GM23338 (cell line): ENCODE data around the gene UBE2I. TPM values are rescaled to one million over a fixed set of nuclear protein-coding genes. Genes with fewer than 3 reads are reported as not detected.

ENCODE experiments used
- ATAC-seq: fragments of 200-7000 bp; cut with Tn5 transposase; 3 replicates; pipeline ENCODE4 v1.9.1; 2020
- DNase-seq: peaks from one replicate; pipeline ENCODE4 v3.0.0-alpha.2; 2015; ENCODE audit warnings: low spot score
- H2AFZ ChIP-seq: fragments of 200-600 bp; sonication (generic); 2 replicates; pipeline ENCODE4 v1.8.0; 2016; ENCODE audit warnings: antibody characterized with exemption, mild to moderate bottlenecking, moderate library complexity
- H3F3A ChIP-seq: fragments of 200-600 bp; sonication (generic); replicated peaks from 2 replicates; pipeline ENCODE4 v1.8.0; 2017; ENCODE audit warnings: antibody characterized with exemption, mixed run types, low read depth
- H3K27ac ChIP-seq: fragments of 200-600 bp; sonication (generic); 2 replicates; pipeline ENCODE4 v1.6.1; 2016; ENCODE audit warnings: low read depth
- H3K27me3 ChIP-seq: fragments of 200-600 bp; sonication (generic); 2 replicates; pipeline ENCODE4 v1.8.0; 2016; ENCODE audit warnings: mild to moderate bottlenecking, mixed run types, moderate library complexity; ENCODE audit not compliant: insufficient read depth
- H3K36me3 ChIP-seq: fragments of 200-600 bp; sonication (generic); 2 replicates; pipeline ENCODE4 v1.8.0; 2016; ENCODE audit warnings: mild to moderate bottlenecking; ENCODE audit not compliant: insufficient read depth
- H3K4me1 ChIP-seq: fragments of 200-600 bp; sonication (generic); 2 replicates; pipeline ENCODE4 v1.8.0; 2016; ENCODE audit warnings: mild to moderate bottlenecking, moderate library complexity; ENCODE audit not compliant: insufficient read depth
- H3K4me2 ChIP-seq: fragments of 200-600 bp; sonication (generic); 2 replicates; pipeline ENCODE4 v1.7.1; 2017; ENCODE audit warnings: mixed run types
- H3K4me3 ChIP-seq: fragments of 200-600 bp; sonication (generic); 2 replicates; pipeline ENCODE4 v1.6.1; 2016; ENCODE audit warnings: mixed run types
- H3K79me2 ChIP-seq: fragments of 200-600 bp; sonication (generic); replicated peaks from 2 replicates; pipeline ENCODE4 v1.8.0; 2017; ENCODE audit warnings: mild to moderate bottlenecking; ENCODE audit not compliant: insufficient read depth
- H3K9me2 ChIP-seq: fragments of 200-600 bp; sonication (generic); 2 replicates; pipeline ENCODE4 v1.8.0; 2017; ENCODE audit not compliant: insufficient read depth
- H4K20me1 ChIP-seq: fragments of 200-600 bp; sonication (generic); replicated peaks from 2 replicates; pipeline ENCODE4 v1.8.0; 2017; ENCODE audit warnings: mild to moderate bottlenecking; ENCODE audit not compliant: insufficient read depth
- H3K27ac Mint-ChIP-seq: 2 replicates; pipeline ENCODE4 v1.8.0; 2020; ENCODE audit warnings: inconsistent platforms, mild to moderate bottlenecking, moderate library complexity, mixed read lengths
- H3K27me3 Mint-ChIP-seq: 3 replicates; pipeline ENCODE4 v1.8.0; 2022; ENCODE audit warnings: low read depth, mild to moderate bottlenecking, moderate library complexity, mixed read lengths, inconsistent platforms; ENCODE audit not compliant: insufficient read depth, poor library complexity
- H3K36me3 Mint-ChIP-seq: 3 replicates; pipeline ENCODE4 v1.8.0; 2021; ENCODE audit warnings: low read depth, mild to moderate bottlenecking, inconsistent platforms, moderate library complexity, mixed read lengths
- H3K4me1 Mint-ChIP-seq: 3 replicates; pipeline ENCODE4 v1.8.0; 2020; ENCODE audit warnings: mild to moderate bottlenecking, inconsistent platforms, mixed read lengths
- H3K4me3 Mint-ChIP-seq: 3 replicates; pipeline ENCODE4 v1.8.0; 2021; ENCODE audit warnings: moderate library complexity, mild to moderate bottlenecking, inconsistent platforms, mixed read lengths
- H3K9me3 Mint-ChIP-seq: 3 replicates; pipeline ENCODE4 v1.8.0; 2020; ENCODE audit warnings: moderate library complexity, mild to moderate bottlenecking, inconsistent platforms, mixed read lengths
- CTCF ChIP-seq, 2 experiments: fragments of 200-600 bp in 1 of 2; sonication (generic) in 1 of 2; conservative IDR thresholded peaks; 2 replicates each; pipeline versions ENCODE4 v1.5.1 to v1.6.1; 2016 to 2017; ENCODE audit warnings: antibody characterized with exemption in 2 of 2, low read depth in 2 of 2, mild to moderate bottlenecking in 2 of 2, moderate library complexity in 1 of 2
- EZH2phosphoT487 ChIP-seq: fragments of 200-600 bp; sonication (generic); IDR thresholded peaks from one replicate; pipeline ENCODE4 v1.8.1; 2018; ENCODE audit warnings: antibody characterized with exemption; ENCODE audit not compliant: unreplicated experiment
- JUNB ChIP-seq: IDR thresholded peaks from one replicate; pipeline ENCODE4 v1.6.1; 2016; ENCODE audit warnings: antibody characterized with exemption; ENCODE audit not compliant: unreplicated experiment
- POLR2AphosphoS5 ChIP-seq: IDR thresholded peaks from 2 replicates; pipeline ENCODE4 v1.6.1; 2016; ENCODE audit warnings: antibody characterized with exemption, low read depth
- REST ChIP-seq: IDR thresholded peaks from one replicate; pipeline ENCODE4 v1.6.1; 2018; ENCODE audit warnings: antibody characterized with exemption; ENCODE audit not compliant: unreplicated experiment
- STAT1 ChIP-seq: IDR thresholded peaks from one replicate; pipeline ENCODE4 v1.6.1; 2016; ENCODE audit warnings: antibody characterized with exemption; ENCODE audit not compliant: unreplicated experiment
- ZNF331 ChIP-seq: fragments of 250-450 bp; sonication (Bioruptor Pico); IDR thresholded peaks from 2 replicates; pipeline ENCODE4 v1.5.0; 2020; ENCODE audit warnings: low read depth, mild to moderate bottlenecking, moderate library complexity
- polyA plus RNA-seq: library from polyadenylated mRNA; unstranded; fragments of >200 nt; fragmentation: Nextera tagmentation; extraction: Ambion mirVana; gene quantifications from 2 replicates; pipeline ENCODE4 v1.2.1, GENCODE V29; 2016
- total RNA-seq: library from RNA; depleted of rRNA; stranded (reverse); fragments of >200 nt; shearing (Covaris generic); gene quantifications from 2 replicates; pipeline ENCODE4 v1.2.3, GENCODE V29; 2014
- TF ChIP-seq, protein P1 (sequence below): IDR thresholded peaks from 2 replicates; pipeline ENCODE4 v1.6.1; 2016; ENCODE audit warnings: antibody characterized with exemption

The UBE2I gene
- total and polyA plus RNA-seq, 2 experiments from 2014 or later: 116 to 220 TPM

GRCh38 chr16:1330260-1330914 lies 21.0 kb downstream of the UBE2I start:
- Histone ChIP-seq H3K79me2 (no peaks in the 10 kb centered on the region), H3K4me3 (no peak overlapping the region), H3K4me2 (no peak overlapping the region), H3K36me3 (no peaks in the 10 kb centered on the region), H3F3A (0 out of 2 replicates have a peak, but pooled peaks cover 5% of the 10 kb centered on the region), H3K27me3 (peaks cover 30% of the 10 kb centered on the region), H4K20me1 (no peaks in the 10 kb centered on the region; the same call in 1 of the 2 replicates), H2AFZ (no peak overlapping the region), H3K27ac (no peak overlapping the region), H3K9me2 (no peaks in the 10 kb centered on the region), H3K4me1 (peaks cover 10% of the 10 kb centered on the region)
- Mint-ChIP-seq H3K27me3 (peaks cover 27% of the 10 kb centered on the region), H3K4me3 (no peak overlapping the region), H3K36me3 (no peaks in the 10 kb centered on the region; the same call in 2 of the 3 replicates), H3K27ac (no peak overlapping the region), H3K4me1 (peaks cover 17% of the 10 kb centered on the region), H3K9me3 (no peaks in the 10 kb centered on the region)
- DNase-seq: peak; percentile 84
- ATAC-seq: peak; percentile 19
- TF ChIP-seq, protein P1, sequence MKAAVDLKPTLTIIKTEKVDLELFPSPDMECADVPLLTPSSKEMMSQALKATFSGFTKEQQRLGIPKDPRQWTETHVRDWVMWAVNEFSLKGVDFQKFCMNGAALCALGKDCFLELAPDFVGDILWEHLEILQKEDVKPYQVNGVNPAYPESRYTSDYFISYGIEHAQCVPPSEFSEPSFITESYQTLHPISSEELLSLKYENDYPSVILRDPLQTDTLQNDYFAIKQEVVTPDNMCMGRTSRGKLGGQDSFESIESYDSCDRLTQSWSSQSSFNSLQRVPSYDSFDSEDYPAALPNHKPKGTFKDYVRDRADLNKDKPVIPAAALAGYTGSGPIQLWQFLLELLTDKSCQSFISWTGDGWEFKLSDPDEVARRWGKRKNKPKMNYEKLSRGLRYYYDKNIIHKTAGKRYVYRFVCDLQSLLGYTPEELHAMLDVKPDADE: no peak
- TF ChIP-seq CTCF (conservative IDR thresholded peaks at IDR 0.05; ENCODE audit: low read depth in 2 of 2): peak; percentile 86

GRCh38 chr16:1330931-1331711 lies 21.7 kb downstream of the UBE2I start:
- no peaks in the 10 kb centered on the region for H3K36me3 ChIP-seq
- peak overlapping the region; percentile 90 for H3K27ac Mint-ChIP-seq
- peak overlapping the region; percentile 95 for H3K4me2 ChIP-seq
- H3K27me3 Mint-ChIP-seq: peaks cover 34% of the 10 kb centered on the region
- peak overlapping the region; percentile 76 for H3K4me3 Mint-ChIP-seq
- ATAC-seq (no peak), DNase-seq (no peak)
- H3F3A ChIP-seq: 0 out of 2 replicates have a peak, but pooled peaks cover 5% of the 10 kb centered on the region
- no peak for TF ChIP-seq EZH2phosphoT487
- TF ChIP-seq CTCF (conservative IDR thresholded peaks at IDR 0.05; ENCODE audit: low read depth in 2 of 2): no peak
- TF ChIP-seq REST: no peak
- TF ChIP-seq JUNB: no peak
- no peak for TF ChIP-seq ZNF331
- no peak for TF ChIP-seq POLR2AphosphoS5
- TF ChIP-seq STAT1: no peak
- peak overlapping the region; percentile 72 for H3K4me3 ChIP-seq
- peaks cover 10% of the 10 kb centered on the region for H3K4me1 ChIP-seq
- no peaks in the 10 kb centered on the region; the same call in 1 of the 2 replicates for H4K20me1 ChIP-seq
- H3K27me3 ChIP-seq: peaks cover 36% of the 10 kb centered on the region
- peak overlapping the region; percentile 75; the same call in 1 of the 2 replicates for H3K27ac ChIP-seq
- no peaks in the 10 kb centered on the region; the same call in 2 of the 3 replicates for H3K36me3 Mint-ChIP-seq
- no peaks in the 10 kb centered on the region for H3K9me3 Mint-ChIP-seq
- H3K9me2 ChIP-seq: no peaks in the 10 kb centered on the region
- H3K79me2 ChIP-seq: no peaks in the 10 kb centered on the region
- H2AFZ ChIP-seq: no peak overlapping the region
- peaks cover 17% of the 10 kb centered on the region for H3K4me1 Mint-ChIP-seq
